ENCODE results near the gene TOMM40L.

The TOMM40L gene

GRCh38 chr1:161225534-161226319, at the start of gene TOMM40L:
TSS of gene TOMM40L (plus strand) at chr1:161226060. CDS start at chr1:161226490, 430 bp downstream.
- DNase-seq (ENCODE audit: low read depth, low spot score), result peak; percentile 98

GRCh38 chr1:161176468-161177111, 49.3 kb upstream of the TOMM40L start:
- no peak for DNase-seq (ENCODE audit: low read depth, low spot score)

- DNase-seq (ENCODE audit: low read depth, low spot score), result peak; percentile 46
These were observed 48.5 kb upstream of the TOMM40L start, which contains the start of gene B4GALT3 for GRCh38 chr1:161177112-161177935. TSS of gene B4GALT3 (minus strand) at chr1:161177507. CDS start at chr1:161176060, 1,447 bp downstream.

GRCh38 chr1:161177936-161178244, 48.0 kb upstream of the TOMM40L start:
- DNase-seq (ENCODE audit: low read depth, low spot score), result no peak

- DNase-seq (ENCODE audit: low read depth, low spot score), result no peak
These were observed 46.2 kb upstream of the TOMM40L start for GRCh38 chr1:161179698-161180097.

- DNase-seq (ENCODE audit: low read depth, low spot score), result no peak
These were observed 45.2 kb upstream of the TOMM40L start for GRCh38 chr1:161180639-161181038.

GRCh38 chr1:161182214-161182613, 43.6 kb upstream of the TOMM40L start:
- DNase-seq (ENCODE audit: low read depth, low spot score), result no peak

- no peak for DNase-seq (ENCODE audit: low read depth, low spot score)
These were observed 40.6 kb upstream of the TOMM40L start for GRCh38 chr1:161185282-161185682.

GRCh38 chr1:161185732-161186311, 40.0 kb upstream of the TOMM40L start:
- DNase-seq (ENCODE audit: low read depth, low spot score), result no peak

GRCh38 chr1:161187311-161187710, 38.5 kb upstream of the TOMM40L start:
- DNase-seq (ENCODE audit: low read depth, low spot score), result no peak

- DNase-seq (ENCODE audit: low read depth, low spot score), result no peak
These were observed 37.5 kb upstream of the TOMM40L start for GRCh38 chr1:161188381-161188780.

- DNase-seq (ENCODE audit: low read depth, low spot score), result no peak
These were observed 36.8 kb upstream of the TOMM40L start for GRCh38 chr1:161189036-161189435.

GRCh38 chr1:161190962-161191521, 34.8 kb upstream of the TOMM40L start:
- DNase-seq (ENCODE audit: low read depth, low spot score), result no peak

- DNase-seq (ENCODE audit: low read depth, low spot score), result no peak
These were observed 33.9 kb upstream of the TOMM40L start for GRCh38 chr1:161191971-161192370.

- DNase-seq (ENCODE audit: low read depth, low spot score), result no peak
These were observed 33.1 kb upstream of the TOMM40L start for GRCh38 chr1:161192476-161193465.

- DNase-seq (ENCODE audit: low read depth, low spot score), result no peak
These were observed 32.2 kb upstream of the TOMM40L start for GRCh38 chr1:161193561-161194235.

- DNase-seq (ENCODE audit: low read depth, low spot score), result no peak
These were observed 30.7 kb upstream of the TOMM40L start for GRCh38 chr1:161195171-161195570.

GRCh38 chr1:161196111-161196510, 29.7 kb upstream of the TOMM40L start:
- DNase-seq (ENCODE audit: low read depth, low spot score), result no peak

GRCh38 chr1:161196521-161197451, 29.1 kb upstream of the TOMM40L start:
- DNase-seq (ENCODE audit: low read depth, low spot score), result peak; percentile 61
